RCC 7860 (cell line): ENCODE results near the gene PRR15L.
"Not testable (repeated sequence)": the region's sequence is repeated elsewhere in the genome, so short reads cannot be mapped to it uniquely, and the experiment has no call there.

Experiments used
- DNase-seq: peaks from one replicate; pipeline ENCODE4 v3.0.0-alpha.2; 2015; ENCODE audit warnings: low spot score
- FAIRE-seq: peaks from 2 replicates; lab custom pipeline; 2012; peaks lifted over from hg19 to GRCh38; lab: Jason Lieb, UNC

PRR15L gene

DNA sequence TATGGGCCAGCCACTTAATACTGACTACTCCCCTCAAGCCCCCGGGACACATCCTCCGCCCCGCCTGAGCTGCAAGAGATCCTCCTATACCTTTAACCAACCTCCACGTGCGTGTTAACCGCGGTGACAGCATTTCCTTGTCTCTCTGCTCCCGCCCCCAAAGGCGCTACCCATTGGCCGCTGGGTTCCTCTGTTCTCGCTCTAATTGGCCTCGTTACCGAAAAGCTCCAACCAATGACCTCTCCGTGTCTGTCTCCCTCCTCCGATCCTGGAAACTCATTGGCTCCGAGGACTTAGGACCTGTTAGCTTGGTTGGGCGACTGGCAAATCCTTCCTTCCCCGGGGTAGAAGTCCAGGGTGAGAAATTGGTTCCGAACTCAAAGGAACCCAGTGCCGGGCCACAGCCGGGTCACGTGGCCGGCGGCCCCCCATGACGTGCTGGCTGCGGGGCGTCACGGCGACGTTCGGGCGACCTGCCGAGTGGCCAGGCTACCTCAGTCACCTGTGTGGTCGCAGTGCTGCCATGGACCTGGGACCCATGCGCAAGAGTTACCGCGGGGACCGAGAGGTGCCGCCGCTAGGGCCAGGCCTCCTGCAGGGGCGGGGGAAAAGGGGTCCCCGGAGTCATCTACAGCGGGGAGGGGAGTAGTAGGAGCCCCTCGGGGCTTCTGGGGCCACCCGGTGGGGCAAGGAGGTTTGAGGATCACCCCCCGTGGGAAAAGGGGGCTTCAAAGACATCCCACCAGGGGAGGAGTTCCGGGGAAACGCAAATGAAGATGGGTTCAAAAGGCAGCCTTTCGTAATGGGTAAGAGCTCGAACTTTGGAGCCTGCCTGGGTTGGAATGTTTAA lies 16.2 kb downstream of the PRR15L start, which contains the start of gene PNPO:
Gene PNPO, plus strand, starts transcription at position 326 of the 850 bp plus-strand sequence. Its CDS starts 105 bp downstream, at position 431.
- FAIRE-seq = peak; percentile 93
- peak; percentile 97 for DNase-seq

DNA sequence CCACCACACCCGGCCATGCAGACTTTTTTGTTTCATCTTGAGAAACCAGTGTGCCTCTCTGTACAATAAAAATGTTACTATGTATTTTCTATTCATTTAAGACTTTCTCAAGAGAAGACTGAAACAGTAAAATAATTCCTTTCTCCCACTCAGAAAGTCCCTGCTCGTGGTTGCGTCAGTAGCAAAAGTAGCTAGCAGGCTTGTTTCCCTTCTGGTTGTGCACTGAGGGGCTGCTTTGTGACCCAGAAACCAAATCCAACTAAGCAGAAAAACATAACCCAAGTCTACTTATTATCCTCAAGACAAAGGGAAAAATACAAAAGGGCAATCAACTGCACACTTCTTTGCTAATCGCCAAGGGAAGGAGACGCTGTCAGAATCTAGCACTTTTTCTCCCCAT lies 19.7 kb downstream of the PRR15L start:
- DNase-seq = no peak

DNA sequence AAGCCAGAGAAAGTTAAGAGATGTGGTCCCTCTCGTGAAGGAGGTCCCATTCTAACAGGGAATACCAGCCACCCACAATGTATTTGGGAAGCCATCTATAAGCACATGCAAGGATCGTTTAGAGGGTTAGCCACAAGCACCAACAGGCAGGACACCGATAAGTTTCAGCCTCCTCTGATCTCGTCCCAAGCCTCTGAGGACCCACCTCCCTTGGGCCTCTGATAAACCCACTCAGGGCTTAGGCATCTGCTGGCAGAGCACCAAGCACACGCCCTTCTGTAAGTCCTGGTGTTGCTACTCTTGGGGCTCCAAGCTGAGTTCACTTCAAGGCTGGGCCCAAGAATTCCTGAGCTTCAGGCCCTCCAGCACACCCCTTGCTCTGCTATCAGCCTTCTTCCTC lies 21.7 kb downstream of the PRR15L start:
- FAIRE-seq (no peak), DNase-seq (peak; percentile 77)

More for the DNA sequence above, 19.7 kb downstream of the PRR15L start:
- no peak for FAIRE-seq

DNA sequence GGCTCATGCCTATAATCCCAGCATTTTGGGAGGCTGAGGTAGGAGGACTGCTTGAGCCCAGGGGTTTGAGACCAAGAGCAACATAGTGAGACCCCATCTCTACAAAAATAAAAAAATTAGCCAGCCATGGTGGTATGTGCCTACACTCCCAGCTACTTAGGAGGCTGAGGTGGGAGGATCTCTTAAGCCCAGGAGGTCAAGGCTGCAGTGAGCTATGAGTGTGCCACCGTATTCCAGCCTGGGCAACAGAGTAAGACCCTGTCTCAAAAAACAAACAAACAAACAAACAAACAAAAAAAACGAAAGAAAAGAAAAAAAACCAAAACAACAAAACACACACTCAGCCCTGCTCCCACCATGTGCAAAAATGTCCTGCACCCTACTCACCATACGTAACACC lies 22.2 kb downstream of the PRR15L start:
- DNase-seq, FAIRE-seq: not testable (repeated sequence)

DNA sequence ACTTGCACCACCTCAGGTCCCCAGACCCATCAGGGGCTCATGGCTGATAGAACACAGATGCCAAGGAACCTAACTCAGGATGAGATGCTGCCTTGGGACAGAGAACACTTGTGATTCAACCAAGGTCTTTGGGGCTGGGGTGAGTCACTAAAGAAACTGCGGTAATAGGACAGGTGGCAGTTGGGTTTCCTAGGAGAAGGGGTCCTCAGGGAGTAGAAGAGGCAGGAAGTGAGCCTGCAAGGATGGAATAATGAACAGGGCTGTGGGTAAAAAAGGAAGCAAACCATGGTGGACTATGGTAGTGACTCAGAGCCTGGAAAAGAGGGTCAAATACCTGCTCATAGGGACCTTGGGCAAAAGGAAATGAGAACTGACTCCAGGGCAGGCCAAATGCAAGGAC lies 22.8 kb downstream of the PRR15L start:
- DNase-seq (peak; percentile 88), FAIRE-seq (peak; percentile 67)

DNA sequence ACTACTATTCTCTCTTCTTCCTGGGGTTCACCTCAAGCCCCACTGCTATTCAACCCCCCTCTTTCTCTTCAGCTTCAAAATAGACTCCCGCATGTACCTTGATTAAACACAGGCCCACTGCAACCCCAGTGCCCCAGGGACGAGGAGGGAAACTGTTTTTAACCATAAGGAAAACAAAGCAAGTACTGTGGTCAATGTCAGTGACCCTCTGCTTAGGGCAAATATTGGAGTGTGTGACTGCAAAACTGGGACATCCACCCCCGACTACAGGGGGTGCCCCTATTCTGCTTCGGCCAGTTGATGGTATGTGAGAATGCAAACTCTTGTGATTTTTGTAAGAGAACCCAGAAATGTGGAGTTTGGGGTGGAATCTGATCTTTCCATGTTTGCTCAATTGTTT lies 25.8 kb downstream of the PRR15L start:
- FAIRE-seq (no peak), DNase-seq (no peak)

DNA sequence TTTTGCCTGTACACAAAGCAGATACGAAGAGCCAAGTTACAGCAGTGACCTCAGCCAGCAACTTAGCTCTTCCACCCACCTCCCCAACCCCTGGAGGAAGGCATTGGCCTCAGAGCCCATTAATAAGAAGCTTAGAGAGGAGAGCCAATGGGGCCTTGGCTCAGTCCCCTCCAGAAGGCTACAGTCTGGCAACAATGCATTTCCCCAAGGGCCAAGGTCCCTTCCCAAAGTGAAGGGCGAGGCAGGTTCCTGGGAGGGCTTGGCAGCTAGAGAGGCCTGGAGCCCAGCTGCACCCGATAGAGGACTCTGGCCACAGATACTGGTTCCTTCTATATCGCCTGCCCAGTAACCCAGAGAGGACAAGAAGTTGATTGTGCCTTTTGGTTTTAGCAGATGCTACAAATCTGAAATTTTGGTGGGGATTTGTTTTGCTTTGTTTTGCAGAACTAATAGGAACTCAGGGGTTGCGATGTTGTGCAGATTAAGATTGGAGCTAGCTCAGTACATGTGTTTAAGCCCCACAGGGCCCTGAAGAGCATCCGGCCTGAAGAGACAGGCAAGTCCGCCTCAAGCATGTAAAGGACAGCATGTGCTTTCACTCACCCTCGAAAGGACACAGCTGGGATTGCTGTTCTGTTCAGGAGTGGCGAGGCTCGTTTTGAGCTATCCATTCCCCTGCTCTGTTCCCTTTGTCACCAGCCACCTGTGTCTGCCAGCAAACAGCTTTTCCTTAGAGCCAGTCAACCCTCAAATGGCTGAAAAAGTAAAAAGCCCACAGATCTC lies 28.3 kb downstream of the PRR15L start:
- DNase-seq (no peak), FAIRE-seq (no peak)

DNA sequence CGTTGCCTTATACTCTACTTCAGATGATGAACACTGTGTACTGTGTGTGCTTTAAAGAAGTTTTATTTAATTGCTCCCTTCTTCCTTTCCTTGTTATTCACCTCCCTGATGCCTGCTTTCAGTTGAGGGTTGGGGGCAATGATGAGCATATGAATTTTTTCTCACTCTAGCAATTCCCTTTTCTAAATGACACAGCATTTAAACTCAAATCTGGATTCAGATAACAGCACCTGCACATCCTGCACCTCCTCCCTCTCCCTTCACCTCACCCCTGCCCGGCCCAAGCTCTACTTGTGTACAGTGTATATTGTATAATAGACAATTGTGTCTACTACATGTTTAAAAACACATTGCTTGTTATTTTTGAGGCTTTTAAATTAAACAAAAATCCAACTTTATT lies 29.3 kb downstream of the PRR15L start:
- no peak for FAIRE-seq
- no peak for DNase-seq

DNA sequence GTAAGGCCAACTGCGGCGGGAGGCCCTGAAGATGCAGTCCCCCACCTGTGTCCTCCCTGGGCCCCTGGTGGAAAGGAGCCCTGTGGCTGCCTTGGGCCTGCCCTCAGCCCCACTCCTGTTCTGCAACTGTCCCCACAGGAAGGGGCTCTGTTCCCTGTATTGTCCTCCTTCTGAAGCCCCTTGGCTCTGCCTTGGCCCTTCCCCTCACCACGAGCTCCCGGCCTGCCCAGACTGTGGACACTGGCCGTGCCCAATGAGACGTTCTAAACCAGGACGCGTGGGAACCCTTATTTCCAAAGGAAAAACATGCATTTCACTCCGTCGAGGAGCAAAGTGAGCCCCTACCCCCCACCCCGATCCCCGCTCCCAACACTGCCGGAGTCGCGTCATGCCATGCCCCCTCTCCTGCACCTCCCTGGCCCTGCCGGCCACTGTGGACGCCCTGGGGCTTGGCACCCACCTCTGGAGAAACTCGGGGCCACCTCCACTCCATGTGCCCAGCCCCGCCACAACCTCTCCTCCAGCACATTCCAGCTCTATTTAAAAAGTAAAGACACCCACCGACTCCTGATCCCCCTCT lies 29.8 kb downstream of the PRR15L start:
- FAIRE-seq (no peak), DNase-seq (no peak)

DNA sequence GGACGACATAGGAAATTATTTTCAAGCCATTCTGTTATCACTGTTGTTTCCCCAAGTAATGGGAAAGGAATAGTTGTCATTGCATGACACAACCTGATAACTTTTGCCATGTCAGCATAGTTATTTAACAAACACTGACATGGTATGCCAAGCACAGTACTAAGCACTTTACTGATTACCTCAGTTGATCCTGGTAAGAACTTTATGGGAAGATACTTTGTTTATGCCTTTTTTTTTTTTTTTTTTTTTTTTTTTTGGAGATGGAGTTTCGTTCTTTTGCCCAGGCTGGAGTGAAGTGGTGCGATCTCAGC lies 32.0 kb downstream of the PRR15L start:
- DNase-seq = no peak
- no peak for FAIRE-seq

DNA sequence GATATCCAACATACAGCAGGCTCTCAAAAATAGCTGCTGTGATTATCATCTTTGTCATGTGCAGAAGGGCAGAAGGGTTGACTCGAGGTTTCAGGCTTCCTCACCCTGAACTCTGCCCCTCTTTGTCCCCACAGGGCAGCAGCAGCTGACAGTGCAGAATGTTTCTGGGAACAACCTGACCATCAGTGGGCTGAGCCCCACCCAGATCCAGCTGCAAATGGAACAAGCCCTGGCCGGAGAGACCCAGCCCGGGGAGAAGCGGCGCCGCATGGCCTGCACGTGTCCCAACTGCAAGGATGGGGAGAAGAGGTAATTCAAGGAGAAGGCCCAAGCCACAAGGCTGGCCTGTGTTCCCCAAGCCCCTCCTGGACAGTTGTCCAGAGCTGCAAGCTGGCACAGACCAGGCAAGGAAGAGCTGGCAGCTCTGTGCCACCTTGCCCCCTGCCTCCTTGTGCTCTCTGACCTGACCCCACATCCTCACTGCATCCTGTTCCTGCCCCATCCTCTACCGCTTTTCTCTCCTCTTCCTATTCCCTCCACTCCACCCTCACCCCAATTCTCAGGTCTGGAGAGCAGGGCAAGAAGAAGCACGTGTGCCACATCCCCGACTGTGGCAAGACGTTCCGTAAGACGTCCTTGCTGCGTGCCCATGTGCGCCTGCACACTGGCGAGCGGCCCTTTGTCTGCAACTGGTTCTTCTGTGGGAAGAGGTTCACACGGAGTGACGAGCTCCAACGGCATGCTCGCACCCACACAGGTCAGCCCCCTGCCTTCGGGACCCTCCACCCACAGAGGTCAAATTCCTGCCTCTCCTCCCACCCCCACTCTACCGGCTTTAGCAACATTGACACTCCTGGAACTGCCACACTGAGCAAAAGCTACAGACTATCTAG lies 32.7 kb downstream of the PRR15L start:
- DNase-seq (no peak), FAIRE-seq (no peak)

DNA sequence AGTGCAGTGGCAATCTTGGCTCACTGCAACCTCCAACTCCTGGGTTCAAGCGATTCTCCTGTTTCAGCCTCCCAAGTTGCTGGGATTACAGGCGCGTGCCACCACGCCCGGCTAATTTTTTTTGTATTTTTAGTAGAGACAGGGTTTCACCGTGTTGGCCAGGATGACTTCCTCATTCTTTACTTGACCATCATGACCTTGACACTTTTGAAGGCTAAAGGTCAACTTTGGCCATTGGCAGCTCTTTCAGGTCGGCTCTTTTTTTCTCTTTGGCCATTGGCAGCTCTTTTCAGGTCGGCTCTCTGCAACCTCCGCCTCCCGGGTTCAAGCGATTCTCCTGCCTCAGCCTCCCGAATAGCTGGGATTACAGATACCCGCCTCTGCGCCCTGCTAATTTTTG lies 37.8 kb downstream of the PRR15L start:
- FAIRE-seq, DNase-seq: not testable (repeated sequence)

DNA sequence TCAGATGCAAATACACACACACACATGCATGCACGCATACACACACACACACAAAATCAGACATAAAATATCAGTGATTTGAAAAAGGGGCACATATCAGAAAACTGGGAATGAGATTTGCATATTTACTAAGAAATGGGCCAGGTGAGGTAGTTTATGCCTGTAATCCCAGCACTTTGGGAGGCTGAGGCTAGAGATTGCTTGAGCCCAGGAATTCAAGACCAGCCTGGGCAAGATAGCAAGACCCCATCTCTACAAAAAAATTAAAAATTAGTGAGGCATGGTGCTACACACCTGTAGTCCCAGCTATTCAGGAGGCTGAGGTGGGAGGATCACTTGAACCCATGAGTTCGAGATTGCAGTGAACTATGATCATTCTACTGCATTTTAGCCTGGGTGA lies 38.7 kb downstream of the PRR15L start:
- no peak for DNase-seq
- FAIRE-seq = no peak

DNA sequence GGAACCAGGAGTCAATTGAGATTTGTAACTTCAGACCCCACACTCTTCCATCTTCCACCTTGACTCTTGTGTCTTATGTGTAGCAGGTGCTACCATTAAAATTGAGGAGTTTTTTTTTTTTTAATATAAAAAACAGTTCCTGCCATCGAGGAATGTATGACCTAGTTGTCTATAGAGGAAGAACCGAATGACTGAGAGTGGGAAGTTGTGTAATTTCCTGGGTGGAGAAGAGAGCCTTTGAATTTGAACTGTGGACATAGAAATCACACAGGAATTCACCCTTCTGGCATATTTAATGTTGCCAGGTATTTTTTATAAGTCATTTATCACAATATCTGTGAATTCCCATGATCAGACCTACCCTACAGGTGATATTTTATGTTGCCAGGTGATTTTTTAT lies 39.7 kb downstream of the PRR15L start:
- FAIRE-seq (no peak), DNase-seq (no peak)

DNA sequence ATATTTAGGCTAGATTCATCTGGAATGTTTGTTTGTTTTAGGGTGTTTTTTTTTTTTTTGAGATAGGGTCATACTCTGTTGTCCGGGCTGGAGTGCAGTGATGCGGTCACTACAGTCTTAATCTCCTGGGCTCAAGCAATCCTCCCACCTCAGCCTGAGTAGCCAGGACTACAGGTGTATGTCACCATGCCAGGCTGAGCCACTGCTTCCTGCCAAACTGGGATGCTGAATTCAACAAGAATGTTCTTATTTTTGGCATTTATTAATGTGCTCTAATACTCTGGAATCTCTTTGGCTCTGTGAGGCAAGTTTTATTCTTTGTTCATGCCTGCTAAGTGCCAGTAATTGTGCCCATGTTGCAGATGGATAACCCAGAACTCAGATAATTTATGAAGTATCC lies 40.1 kb downstream of the PRR15L start:
- DNase-seq = no peak
- no peak for FAIRE-seq

DNA sequence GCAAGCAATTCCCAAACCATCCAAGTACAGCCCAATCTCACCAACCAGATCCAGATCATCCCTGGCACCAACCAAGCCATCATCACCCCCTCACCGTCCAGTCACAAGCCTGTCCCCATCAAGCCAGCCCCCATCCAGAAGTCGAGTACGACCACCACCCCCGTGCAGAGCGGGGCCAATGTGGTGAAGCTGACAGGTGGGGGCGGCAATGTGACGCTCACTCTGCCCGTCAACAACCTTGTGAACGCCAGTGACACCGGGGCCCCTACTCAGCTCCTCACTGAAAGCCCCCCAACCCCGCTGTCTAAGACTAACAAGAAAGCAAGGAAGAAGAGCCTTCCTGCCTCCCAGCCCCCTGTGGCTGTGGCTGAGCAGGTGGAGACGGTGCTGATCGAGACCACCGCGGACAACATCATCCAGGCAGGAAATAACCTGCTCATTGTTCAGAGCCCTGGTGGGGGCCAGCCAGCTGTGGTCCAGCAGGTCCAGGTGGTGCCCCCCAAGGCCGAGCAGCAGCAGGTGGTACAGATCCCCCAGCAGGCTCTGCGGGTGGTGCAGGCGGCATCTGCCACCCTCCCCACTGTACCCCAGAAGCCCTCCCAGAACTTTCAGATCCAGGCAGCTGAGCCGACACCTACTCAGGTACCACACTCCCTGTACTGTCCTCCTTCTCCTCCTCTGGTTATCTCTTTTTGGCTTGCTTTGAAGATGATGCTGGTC lies 41.0 kb downstream of the PRR15L start:
- DNase-seq (no peak), FAIRE-seq (no peak)

DNA sequence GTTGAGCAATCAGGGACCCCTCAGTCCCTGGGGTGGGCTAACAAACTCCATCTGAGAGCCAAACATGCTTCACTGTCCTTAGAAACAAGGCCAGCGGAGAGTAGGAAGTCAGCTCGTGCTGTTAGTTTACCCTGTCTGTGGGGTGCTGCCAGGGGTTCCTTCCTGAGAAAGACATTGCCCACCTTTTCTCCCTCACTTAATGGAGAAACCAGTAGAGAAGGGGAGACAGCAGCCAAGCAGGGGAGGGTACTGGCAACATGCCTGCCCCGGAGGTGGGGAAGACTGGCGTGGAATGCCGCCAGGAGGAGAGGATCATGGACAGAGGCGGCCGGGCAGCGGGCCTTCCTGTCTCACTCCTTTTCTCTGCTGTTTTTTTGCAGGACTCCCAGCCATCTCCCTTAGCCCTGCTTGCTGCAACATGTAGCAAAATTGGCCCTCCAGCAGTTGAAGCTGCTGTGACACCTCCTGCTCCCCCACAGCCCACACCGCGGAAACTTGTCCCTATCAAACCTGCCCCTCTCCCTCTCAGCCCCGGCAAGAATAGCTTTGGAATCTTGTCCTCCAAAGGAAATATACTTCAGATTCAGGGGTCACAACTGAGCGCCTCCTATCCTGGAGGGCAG lies 41.8 kb downstream of the PRR15L start:
- no peak for DNase-seq
- FAIRE-seq = no peak

DNA sequence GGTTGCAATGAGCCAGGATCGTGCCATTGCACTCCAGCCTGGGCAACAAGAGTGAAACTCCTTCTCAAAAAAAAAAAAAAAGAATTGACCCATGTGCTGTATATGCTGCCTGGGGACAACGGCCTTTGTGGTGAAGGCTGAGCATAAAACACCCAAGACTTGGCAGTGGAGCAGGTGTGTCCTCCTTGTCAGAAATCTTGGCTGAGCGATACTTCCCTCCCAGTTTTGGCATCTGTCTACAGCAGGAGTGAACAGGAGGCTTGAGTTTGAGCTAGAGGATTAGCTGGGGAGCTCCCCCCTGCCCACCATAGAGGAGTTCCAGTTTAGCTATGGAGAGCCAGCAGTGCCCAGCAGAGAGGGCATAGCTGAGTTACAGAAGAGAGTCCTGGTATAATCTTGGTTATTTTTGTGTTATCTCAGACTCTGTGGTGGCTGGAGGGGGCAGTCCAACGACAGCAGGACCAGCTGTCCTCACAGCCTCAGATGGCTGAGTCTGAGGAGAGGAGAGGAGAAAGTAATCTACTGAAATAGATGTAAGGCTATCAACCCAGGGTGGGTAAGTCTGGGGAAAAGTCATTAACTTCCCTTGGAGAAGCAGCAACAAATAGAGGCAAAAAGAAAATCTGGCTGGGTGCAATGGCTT lies 43.3 kb downstream of the PRR15L start:
- DNase-seq (no peak), FAIRE-seq (no peak)

DNA sequence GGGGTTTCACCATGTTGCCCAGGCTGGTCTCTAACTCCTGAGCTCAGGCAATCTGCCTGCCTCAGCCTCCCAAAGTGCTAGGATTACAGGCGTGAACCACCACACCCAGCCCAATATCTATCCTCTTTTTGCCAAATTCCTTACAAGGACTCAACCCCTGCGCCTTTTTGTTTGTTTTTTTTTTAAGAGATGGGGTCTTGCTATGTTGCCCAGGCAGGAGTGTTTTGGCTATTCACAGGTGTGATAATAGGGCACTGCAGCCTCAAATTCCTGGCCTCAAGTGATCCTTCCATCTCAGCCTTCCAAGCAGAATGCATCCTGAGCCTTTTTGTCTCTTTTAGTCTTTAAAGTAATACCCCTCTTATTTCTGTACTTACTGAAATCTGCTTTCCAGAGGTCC lies 44.6 kb downstream of the PRR15L start:
- DNase-seq = no peak
- no peak for FAIRE-seq
